Stimulated activated CD4-positive, alpha-beta T cell treated with anti-CD3 and anti-CD28 coated beads, Interleukin-4, amount 100 ng/mL, for 4 hours (primary cell): ENCODE results near the gene BANP.
"Not testable (repeated sequence)": the region's sequence is repeated elsewhere in the genome, so short reads cannot be mapped to it uniquely, and the experiment has no call there.

Experiments
- DNase-seq, 2 experiments: peaks; one replicate each; pipeline ENCODE4 v3.0.0-alpha.2; 2020

BANP gene

GRCh38 chr16:88016386-88016785 is 65.2 kb downstream of the BANP start:
- DNase-seq: not testable (repeated sequence)

- no peak for DNase-seq
These were observed 65.7 kb downstream of the BANP start for GRCh38 chr16:88016964-88017363.

GRCh38 chr16:88017587-88018101 is 66.4 kb downstream of the BANP start:
- no peak for DNase-seq

GRCh38 chr16:88018382-88018781 is 67.1 kb downstream of the BANP start:
- DNase-seq: not testable (repeated sequence)

- DNase-seq: not testable (repeated sequence)
These were observed 68.0 kb downstream of the BANP start for GRCh38 chr16:88019041-88019820.

GRCh38 chr16:88019821-88020515 is 68.7 kb downstream of the BANP start:
- DNase-seq: no peak

GRCh38 chr16:88020516-88020885 is 69.3 kb downstream of the BANP start:
- DNase-seq: no peak

GRCh38 chr16:88021041-88021970 is 70.1 kb downstream of the BANP start:
- DNase-seq: not testable (repeated sequence)

- DNase-seq: no peak
These were observed 71.1 kb downstream of the BANP start for GRCh38 chr16:88022076-88023042.

- no peak for DNase-seq
These were observed 72.1 kb downstream of the BANP start for GRCh38 chr16:88023366-88023765.

GRCh38 chr16:88023786-88024185 is 72.6 kb downstream of the BANP start:
- no peak for DNase-seq

GRCh38 chr16:88024491-88025085 is 73.4 kb downstream of the BANP start:
- DNase-seq: not testable (repeated sequence)

GRCh38 chr16:88025086-88025492 is 73.9 kb downstream of the BANP start:
- not testable (repeated sequence) for DNase-seq

- not testable (repeated sequence) for DNase-seq
These were observed 74.8 kb downstream of the BANP start for GRCh38 chr16:88025828-88026555.

GRCh38 chr16:88026964-88027938 is 76.0 kb downstream of the BANP start:
- DNase-seq: no peak

- DNase-seq: not testable (repeated sequence)
These were observed 77.1 kb downstream of the BANP start for GRCh38 chr16:88028177-88028930.

- DNase-seq: no peak
These were observed 79.3 kb downstream of the BANP start for GRCh38 chr16:88030498-88030897.

GRCh38 chr16:88030961-88031360 is 79.7 kb downstream of the BANP start:
- not testable (repeated sequence) for DNase-seq
